Ammon's horn (tissue), 1 donor: ENCODE data around the gene TSHZ2.
"Not testable (repeated sequence)": the region's sequence is repeated elsewhere in the genome, so short reads cannot be mapped to it uniquely, and the experiment has no call there.

Source experiments
- DNase-seq: peaks from one replicate; pipeline ENCODE4 v3.0.0-alpha.2; 2016; ENCODE audit warnings: low spot score

The TSHZ2 gene

DNA sequence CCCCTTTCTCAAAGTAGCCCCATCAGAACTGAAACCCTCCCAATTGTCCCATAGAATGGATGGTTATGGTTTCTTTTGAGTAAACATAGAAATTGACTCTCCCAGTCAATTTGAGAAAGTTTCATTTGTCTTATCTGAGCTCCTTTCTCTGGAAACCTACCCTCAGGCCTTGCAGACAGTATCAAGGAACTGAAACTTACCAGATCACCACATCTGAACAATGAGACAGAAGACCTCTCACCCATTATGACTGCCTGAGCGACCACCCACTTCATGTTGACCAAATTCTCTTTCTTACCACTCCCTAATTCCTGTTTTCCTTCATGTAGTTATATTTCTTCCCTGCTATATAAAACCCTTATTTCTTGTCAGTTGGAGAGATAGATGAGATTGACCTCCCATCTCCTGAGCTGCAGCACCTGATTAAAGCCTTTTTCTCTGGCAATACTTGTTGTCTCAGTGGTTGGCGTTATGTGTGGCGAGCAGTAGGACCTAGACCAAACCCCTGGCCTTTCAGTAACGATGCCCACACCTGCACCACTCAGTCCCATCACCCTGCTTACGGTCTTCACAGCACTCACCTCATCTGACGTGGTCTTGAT lies 482.6 kb downstream of the TSHZ2 start:
- DNase-seq, result no peak

DNA sequence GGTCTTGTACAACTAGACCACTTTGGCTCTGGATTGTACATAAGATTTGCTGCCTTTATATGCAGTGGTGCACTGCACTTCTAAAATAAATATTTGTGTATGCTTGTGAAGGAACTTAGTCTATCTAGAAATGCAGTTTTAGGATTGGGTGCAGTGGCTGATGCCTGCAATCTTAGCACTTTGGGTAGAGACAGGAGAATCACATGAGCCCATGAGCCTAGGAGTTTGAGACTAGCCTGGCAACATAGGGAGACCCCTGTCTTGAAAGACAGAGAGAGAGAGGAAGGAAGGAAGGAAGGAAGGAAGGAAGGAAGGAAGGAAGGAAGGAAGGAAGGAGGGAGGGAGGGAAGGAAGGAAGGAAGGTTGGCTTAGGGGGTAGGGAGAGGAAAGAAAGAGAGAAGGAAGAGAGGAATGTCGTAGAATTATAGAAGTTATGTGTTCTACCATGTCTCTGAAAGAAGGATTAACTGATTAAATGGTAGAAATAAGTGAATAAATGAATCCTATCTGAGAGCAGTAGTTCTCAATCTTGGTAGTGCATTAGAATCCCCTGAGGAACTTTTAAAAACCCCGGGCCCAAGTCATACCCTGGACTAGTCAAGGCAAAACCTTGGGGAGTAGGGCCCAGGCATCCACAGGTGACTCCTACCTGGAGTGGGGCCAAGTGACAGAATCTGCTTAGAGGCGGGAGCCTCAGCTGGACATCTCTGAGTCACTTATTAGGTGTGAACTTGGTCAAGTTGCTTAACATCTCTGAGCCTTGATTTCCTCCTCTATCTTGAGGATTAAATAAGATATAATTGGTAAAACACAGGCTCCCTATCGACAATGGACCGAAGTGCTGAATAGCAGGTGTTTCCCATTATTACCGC lies 491.2 kb downstream of the TSHZ2 start:
- DNase-seq, result no peak

DNA sequence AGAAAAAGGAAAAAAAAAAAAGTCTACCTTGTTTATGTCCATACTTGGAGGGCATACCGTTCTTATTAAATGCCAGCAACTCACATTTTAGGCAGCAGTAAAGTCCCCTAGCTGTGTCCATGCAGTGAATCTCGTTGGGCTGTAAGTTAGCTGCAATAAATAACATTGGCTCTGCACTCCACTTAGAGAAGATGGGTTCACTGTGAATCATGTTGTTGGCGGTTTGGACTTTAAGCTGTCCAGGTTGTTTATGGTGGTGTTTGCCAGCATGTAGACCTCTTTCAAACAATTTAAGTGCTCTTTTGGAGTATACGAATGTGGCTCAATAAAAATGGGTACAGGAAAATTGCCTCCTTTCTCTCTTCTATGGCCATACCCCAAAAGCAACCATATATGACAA lies 494.1 kb downstream of the TSHZ2 start:
- no peak for DNase-seq

DNA sequence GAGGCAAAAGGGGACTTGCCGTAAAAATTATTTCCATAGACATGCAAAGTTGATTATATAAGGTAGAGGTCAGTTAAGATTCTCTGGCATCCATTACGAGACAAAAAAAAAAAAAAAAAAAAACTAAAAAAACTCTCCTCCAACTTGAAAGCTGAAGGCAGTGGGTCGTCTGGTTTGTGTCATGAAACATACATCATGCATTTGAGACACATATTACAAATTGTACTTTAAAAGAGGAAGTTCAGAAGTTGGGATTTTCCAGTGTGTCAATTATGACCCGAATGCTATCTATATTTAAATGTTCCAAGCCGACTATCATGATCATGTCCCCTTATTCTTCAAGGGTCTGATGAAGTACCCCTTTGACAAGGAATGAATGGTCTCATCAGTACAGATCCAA lies 496.4 kb downstream of the TSHZ2 start:
- no peak for DNase-seq

DNA sequence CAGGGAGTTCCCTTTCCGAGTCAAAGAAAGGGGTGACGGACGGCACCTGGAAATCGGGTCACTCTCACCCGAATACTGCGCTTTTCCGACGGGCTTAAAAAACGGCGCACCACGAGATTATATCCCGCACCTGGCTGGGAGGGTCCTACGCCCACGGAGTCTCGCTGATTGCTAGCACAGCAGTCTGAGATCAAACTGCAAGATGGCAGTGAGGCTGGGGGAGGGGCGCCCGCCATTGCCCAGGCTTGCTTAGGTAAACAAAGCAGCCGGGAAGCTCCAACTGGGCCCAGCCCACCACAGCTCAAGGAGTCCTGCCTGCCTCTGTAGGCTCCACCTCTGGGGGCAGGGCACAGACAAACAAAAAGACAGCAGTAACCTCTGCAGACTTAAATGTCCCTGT lies 500.7 kb downstream of the TSHZ2 start:
- DNase-seq, result not testable (repeated sequence)

DNA sequence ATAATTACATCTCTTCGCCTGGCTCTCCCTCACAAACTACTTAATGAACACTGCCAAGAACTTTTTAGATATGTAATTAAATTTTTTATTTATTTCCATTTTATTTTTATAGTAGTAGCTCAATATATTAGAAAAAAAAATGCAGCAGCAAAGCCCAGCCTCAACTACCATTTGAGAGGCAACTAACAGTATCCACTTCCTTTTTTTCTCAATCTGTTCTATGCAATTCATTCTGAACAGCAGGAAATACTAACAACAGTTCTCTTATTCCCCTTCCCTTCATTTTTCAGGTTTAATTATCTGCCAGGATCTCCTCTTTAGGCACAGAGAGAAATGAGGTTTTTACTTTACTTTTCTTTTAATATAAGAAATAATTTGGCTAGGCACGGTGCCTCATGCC lies 508.8 kb downstream of the TSHZ2 start:
- DNase-seq, result no peak

DNA sequence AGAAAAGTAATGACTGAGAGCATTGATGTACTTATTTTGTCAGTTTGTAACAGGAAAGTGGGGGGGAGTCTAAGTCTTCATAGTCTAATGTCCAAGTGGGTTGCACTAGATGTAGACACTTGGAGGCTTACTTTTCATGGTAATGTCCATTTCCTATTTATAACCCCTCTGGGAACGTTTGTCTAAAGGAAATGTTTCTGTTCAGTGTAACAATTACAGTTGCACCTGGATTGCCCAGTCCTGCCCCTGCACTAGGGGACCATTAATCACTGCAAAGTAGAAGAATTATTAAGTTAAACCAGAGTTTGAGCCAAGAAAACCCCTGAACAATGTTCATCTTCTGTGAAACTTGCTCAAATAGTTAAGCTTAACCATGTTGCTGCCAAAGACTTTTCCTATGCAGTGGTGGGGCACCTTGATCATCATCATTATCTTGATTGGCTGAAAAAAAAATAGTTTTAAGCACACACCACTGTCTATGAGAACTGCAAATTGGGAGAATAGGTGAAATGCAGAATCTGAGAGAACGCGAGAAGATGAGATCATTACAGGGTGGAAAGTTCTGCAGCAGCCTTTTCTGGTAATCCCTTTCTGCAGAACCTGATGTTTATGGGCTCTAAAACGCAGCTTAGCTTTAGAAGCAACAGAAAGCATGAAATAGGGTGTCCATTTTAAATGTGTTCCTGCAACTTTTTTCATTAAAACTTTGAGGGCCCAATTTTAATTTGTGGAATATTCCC lies 515.5 kb downstream of the TSHZ2 start:
- no peak for DNase-seq

DNA sequence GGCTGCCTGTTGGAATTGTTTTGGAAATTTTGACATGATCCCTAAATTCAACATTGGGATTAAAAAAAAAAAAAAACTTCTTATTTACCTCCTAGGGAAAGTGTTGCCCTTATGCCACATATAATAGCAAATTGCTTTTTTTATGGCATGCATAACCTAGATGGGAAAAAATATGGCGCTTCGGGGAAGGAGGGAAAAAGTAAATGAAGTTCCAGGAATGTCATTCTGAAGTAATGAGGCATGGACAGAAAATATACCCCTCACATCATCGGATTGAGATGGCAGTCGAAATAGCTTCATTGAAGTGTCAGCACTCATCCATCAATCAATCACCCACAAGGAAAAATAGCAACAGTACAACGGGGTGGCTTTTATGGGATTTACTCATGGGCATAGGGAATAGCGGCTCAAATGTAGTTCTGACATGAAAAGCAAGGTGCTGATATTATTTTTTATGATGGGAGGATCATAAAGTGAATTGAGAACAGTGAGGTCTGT lies 516.7 kb downstream of the TSHZ2 start:
- no peak for DNase-seq

DNA sequence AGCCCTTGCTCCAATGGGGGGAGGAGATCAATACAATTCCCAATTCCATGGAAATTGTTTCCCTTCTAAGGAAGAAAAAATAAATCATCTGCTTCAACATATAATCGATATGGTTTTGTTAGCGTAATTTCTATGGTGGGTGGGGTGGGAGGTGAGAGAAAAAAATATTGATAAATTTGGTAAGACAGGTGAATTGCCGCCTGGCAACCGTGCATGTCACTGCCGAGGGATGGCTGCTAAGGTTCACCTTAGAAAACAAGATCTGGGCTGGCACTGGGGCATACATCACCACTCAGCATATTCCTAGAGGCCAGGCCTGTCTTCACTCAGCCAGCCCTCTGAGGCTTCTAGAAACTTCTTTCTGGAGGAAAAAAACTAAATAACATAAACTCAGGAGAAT lies 517.4 kb downstream of the TSHZ2 start:
- no peak for DNase-seq

DNA sequence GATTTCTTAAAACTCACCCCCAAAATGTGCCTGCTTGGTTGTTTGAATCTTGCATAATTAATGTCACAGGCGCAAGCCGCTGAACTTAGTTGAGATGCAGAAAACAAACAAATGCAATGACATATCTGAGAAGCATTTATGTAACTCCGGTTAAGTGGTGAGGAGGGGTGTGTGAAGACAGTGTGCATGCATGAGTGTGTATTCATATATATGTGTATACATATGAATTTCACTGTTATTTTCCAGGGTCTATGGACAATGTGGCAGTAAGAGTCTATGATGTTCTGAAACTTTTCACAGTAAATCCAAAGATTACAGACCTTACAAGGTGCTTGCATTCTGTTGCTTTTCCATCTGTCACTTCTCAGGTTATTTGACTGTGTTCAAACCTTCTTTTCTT lies 518.5 kb downstream of the TSHZ2 start:
- DNase-seq, result no peak

DNA sequence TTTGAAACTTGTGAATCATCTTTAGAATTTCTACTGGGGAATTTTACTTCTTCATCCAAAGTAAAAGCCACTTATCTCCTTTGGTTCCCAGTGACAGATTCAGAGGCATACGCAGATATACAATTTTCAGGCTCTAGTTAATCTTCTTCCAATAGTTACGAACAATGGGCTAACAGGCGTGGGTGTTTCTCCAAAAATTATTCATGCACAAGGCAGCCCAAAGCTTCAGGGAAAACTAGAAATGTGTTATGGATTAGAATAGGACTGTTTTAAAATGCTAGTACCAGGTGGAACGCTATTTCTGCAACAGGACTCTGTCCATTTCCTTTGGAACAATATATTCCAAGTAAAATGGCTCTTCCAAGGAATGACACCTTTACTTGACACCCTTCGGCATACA lies 519.3 kb downstream of the TSHZ2 start:
- DNase-seq, result no peak

DNA sequence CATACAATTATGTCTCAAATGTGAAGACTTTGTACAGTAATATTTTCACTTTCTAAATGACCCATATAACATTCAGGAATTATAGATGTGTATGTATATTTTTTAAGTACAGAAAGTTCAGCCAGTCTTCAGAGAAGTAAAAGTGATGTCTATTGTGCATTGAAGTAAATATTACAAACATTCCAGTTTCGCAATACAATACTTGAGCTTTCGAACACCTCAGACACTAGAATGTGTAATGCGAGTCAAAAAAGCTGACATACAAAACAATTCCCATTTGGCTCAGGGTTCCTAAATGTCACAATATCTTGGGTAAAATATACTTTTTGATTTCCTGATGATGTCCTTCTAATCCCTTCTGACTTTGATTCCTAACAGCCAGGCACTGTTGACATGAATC lies 520.1 kb downstream of the TSHZ2 start:
- DNase-seq, result no peak

DNA sequence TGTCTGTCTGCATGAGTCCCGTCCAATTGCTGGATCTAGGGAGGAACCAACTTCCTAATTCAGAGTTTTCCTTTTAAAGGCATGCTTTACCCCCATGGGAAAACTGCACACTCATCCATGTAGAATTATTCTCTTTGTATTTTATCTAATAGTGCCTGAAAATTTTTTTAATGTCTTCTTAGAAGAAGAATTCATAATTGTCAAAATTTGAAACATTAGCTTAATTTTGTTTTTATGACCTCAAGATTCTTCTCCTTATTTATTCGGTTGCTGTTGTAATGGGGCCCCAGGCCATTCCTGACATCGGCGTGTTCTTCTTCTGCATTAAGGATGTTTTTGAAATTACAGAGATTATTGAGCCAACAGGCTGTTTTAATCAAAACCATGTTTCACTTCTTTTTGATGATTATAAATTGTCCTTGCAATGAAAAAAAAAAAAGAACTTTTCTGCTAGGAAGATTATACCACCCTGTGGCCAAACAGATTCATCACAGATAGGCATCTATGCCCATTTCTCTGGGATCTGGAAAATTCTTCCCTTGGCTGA lies 521.2 kb downstream of the TSHZ2 start:
- no peak for DNase-seq

DNA sequence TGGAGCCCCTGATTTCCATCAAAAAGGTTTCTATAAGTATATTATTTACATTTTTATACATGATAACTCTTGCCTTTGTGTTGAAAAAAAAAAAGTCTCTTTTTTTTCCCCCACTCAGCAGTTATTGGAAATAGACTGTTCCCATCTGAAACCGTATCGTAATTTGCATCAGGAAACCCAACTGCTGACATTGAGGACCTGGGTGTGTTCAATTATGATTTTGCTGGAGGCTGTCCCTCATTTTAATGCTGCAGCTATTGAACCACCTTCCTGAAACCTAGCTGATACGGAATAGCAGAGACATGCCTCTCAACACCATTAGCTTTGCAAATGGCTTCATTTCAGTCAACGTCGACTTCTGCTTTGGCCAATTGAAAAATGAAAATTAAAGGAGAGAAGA lies 522.6 kb downstream of the TSHZ2 start:
- no peak for DNase-seq

DNA sequence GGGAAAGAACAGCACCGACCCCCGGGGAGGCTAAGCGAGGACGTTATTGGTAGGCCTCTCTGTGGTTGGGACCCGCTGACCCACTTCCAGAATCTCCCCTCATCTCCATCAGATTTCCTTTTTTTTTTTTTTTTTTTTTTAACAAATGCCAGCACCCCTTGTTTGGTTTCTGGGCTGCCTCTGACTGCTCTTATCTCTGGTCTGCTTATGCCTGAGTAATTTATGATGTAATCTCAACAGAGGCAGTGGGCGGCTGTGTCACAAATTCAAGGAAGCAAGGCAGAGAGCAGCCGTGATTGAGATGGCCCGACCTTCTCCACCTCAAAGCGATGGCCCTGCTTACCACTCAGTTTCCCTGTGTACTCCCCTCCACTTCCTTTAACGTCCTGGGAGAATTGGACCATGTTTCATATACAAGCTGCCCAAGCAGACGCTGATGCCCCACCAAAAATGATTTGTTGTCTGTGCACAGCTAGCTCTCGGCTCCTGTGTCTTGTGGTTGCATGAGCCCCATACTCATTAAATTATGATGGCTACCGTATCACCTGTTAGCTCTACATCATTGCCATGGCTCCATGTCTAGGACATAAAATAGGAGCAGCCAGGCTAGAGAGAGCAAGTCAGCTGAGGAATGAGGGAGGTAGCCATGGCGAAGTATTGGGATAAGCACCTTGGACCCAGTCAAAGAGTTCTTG lies 523.4 kb downstream of the TSHZ2 start:
- DNase-seq, result no peak

DNA sequence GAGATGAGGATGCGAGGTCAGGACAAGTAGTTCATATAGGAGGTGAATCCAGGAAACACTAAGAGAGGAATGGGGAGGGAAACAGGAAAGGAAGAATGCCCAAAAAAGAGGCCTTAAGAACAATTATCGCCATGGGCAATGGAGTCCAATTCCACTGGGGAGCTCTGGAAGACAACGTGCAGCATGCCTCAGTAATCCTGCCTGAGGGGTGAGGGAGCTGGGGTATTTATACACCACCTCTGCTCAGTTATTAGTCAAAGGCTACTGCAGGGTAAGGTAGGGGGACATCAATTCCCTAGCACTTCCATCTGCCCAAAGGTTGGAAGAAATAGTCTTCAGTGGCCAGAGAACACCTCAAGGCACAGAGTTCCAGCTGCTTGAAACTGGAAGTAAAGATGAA lies 525.1 kb downstream of the TSHZ2 start:
- no peak for DNase-seq

DNA sequence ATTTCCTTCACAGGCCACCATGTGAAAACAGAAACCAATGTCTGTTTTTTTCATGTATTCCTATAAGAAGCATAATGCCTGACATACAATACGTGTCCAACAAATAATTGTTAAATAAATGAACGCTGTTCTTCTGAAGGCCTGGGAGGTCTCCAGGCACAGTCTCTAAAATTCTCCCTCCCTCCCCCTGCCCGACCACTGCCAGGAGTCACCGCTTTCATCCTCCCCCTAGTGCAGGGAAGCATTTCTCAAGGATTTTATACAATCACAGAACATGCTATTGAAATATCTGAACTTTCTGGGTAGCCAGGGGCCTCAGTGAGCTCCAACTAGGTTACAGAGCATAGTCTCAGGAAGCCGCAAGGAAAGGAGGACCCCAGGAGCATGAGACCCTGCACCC lies 526.2 kb downstream of the TSHZ2 start:
- DNase-seq, result no peak

DNA sequence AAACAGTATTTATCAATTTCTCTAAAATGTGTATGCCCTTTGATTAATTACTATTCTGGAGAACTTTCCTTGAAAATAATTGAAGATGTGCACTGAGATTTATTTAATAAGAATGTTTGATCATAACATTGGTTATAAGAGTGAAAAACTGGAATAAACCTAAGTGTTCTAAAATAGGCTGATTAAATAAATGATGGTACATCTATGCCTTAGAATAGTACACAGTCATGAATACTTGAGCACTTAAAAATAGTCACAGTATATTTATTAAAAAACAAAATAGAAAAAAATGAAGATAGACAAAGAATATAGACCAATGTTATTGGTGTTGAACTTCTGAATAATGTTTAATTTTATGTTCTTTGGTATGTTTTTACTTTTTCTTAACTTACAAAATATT lies 528.5 kb downstream of the TSHZ2 start:
- no peak for DNase-seq

DNA sequence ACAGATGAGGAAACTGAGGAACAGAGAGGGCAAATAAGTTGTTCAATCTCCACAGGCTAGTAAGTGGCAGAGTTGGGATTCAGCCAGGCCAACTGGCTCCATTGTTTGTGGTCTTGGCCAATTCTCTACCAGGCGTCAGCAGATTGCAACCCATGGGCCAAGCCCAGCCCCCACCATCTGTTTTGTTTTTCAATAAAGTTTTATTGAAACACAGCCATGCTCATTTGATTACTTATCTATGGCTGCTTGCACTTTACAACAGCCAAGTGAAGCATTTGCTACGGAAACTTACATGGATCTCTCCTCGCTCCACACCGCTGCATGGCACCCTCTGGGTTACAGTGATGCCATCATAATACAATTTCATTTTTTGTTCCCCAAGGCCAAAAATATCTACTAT lies 530.7 kb downstream of the TSHZ2 start:
- no peak for DNase-seq

DNA sequence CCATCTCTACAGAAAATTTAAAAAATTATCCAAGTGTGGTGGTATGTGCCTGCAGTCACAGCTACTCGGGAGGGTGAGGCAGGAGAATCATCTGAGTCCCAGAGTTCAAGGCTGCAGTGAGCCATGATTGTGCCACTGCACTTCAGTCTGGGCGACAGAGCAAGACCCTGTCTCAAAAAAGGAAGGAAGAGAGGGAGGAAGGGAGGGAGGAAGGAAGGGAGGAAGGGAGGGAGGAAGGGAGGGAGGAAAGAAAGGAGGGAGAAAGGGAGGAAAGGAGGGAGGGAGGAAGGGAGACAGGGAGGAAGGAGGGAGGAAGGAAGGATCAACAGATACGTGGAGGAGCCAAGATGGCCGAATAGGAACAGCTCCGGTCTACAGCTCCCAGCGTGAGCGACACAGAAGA lies 531.4 kb downstream of the TSHZ2 start:
- no peak for DNase-seq

DNA sequence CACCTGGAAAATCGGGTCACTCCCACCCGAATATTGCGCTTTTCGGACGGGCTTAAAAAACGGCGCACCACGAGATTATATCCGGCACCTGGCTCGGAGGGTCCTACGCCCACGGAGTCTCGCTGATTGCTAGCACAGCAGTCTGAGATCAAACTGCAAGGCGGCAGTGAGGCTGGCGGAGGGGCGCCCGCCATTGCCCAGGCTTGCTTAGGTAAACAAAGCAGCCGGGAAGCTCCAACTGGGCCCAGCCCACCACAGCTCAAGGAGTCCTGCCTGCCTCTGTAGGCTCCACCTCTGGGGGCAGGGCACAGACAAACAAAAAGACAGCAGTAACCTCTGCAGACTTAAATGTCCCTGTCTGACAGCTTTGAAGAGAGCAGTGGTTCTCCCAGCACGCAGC lies 531.9 kb downstream of the TSHZ2 start:
- DNase-seq, result not testable (repeated sequence)

DNA sequence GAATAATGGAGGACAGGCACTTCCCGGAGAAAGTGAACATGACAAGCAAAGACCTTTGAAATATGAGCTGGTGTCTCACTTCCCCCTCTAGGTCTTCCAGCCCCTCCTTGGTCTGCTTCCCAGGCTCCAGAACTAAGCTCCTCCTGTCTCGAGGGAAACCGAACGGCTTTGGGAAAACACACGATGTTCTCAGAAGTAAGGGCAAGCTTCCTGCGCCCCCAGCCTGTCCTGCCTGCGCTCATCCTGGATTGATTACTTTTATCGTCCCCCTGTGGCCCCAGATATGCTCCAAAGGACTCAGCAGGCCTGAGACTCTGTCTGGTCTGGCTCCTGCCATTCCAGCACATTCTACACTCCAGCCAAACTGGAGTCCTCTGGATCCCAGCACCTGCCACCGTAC lies 538.1 kb downstream of the TSHZ2 start:
- no peak for DNase-seq
